Amniotic stem cell (primary cell): Measurements from ENCODE around the gene TCF4.
A peak's percentile ranks its signal among the peaks of the same experiment; 100 is the strongest.

Experiments
- DNase-seq: peaks from one replicate; lab custom pipeline; 2025; lab: John Stamatoyannopoulos, UW

Gene TCF4

GRCh38 chr18:55321265-55322177 is 266.5 kb downstream of the TCF4 start:
- peak; percentile 77 for DNase-seq

GRCh38 chr18:55320424-55321264 is 267.3 kb downstream of the TCF4 start:
- no peak for DNase-seq

GRCh38 chr18:55319459-55320193 is 268.4 kb downstream of the TCF4 start:
- no peak for DNase-seq

- DNase-seq = no peak
These were observed 269.0 kb downstream of the TCF4 start for GRCh38 chr18:55318951-55319441.

- DNase-seq = no peak
These were observed 270.1 kb downstream of the TCF4 start for GRCh38 chr18:55317864-55318263.

- no peak for DNase-seq
These were observed 270.7 kb downstream of the TCF4 start for GRCh38 chr18:55317324-55317723.

GRCh38 chr18:55316486-55317184 is 271.4 kb downstream of the TCF4 start:
- no peak for DNase-seq

- DNase-seq = no peak
These were observed 273.3 kb downstream of the TCF4 start for GRCh38 chr18:55314615-55315237.

GRCh38 chr18:55314031-55314430 is 274.0 kb downstream of the TCF4 start:
- no peak for DNase-seq

- no peak for DNase-seq
These were observed 277.1 kb downstream of the TCF4 start for GRCh38 chr18:55310863-55311262.

- no peak for DNase-seq
These were observed 277.8 kb downstream of the TCF4 start for GRCh38 chr18:55310044-55310676.

GRCh38 chr18:55309249-55309648 is 278.7 kb downstream of the TCF4 start:
- DNase-seq = no peak

- no peak for DNase-seq
These were observed 280.5 kb downstream of the TCF4 start for GRCh38 chr18:55307505-55307904.

- DNase-seq = no peak
These were observed 281.5 kb downstream of the TCF4 start for GRCh38 chr18:55306359-55307024.

GRCh38 chr18:55302167-55302833 is 285.7 kb downstream of the TCF4 start:
- DNase-seq = no peak

GRCh38 chr18:55301824-55302166 is 286.2 kb downstream of the TCF4 start:
- DNase-seq = no peak

GRCh38 chr18:55300936-55301531 is 287.0 kb downstream of the TCF4 start:
- DNase-seq = no peak

- DNase-seq = peak; percentile 55
These were observed 287.5 kb downstream of the TCF4 start for GRCh38 chr18:55300421-55300935.

GRCh38 chr18:55296778-55297177 is 291.2 kb downstream of the TCF4 start:
- DNase-seq = no peak
